ENCODE measurements around the gene GABRR1. TPM values are rescaled to one million over a fixed set of nuclear protein-coding genes. Genes with fewer than 3 reads are reported as not detected.

Gene GABRR1
- total RNA-seq (2014; rRNA removed; shearing (Covaris generic)) (not detected in 2 replicates), polyA plus RNA-seq (2016; fragmentation: Nextera tagmentation; extraction: Ambion mirVana) (not detected in 2 replicates)

GRCh38 chr6:89217299-89217910 is at the start of gene GABRR1:
Gene GABRR1 (minus strand): TSS chr6:89217358. CDS start chr6:89217322, 36 bp downstream.
- DNase-seq = peak; percentile 17
- WGBS, 2 experiments (ENCODE audit: low coverage in 1 of 2, low lambda C conversion rate in 2 of 2, missing lambda C conversion rate in 2 of 2) = 10 to 11% methylated on average over 10 of the region's 10 CpGs

GRCh38 chr6:89264296-89264695 is 47.1 kb upstream of the GABRR1 start:
- no peak for DNase-seq
- Histone ChIP-seq H3K9me2 (ENCODE audit: insufficient read depth) (no peaks in the 10 kb centered on the region), H2AFZ (no peak overlapping the region), H3K27me3 (replicated peaks; ENCODE audit: insufficient read depth) (no peaks in the 10 kb centered on the region; the same call in none of the 2 replicates), H3K4me1 (ENCODE audit: insufficient read depth) (no peaks in the 10 kb centered on the region), H4K20me1 (ENCODE audit: insufficient read depth) (no peaks in the 10 kb centered on the region), H3K27ac (no peak overlapping the region), H3K9ac (no peak overlapping the region), H3K4me3 (no peak overlapping the region), H3K36me3 (ENCODE audit: low read depth) (no peaks in the 10 kb centered on the region), H3K4me2 (ENCODE audit: unreplicated experiment) (no peak overlapping the region), H3F3A (ENCODE audit: insufficient read depth) (no peaks in the 10 kb centered on the region), H3K9me3 (ENCODE audit: low read depth) (no peaks in the 10 kb centered on the region), H3K79me2 (ENCODE audit: insufficient read depth) (no peaks in the 10 kb centered on the region)
- in situ Hi-C loops (cut with MboI) = no loop called here
- no peak for TF ChIP-seq EZH2 (IDR thresholded peaks at IDR 0.05; ENCODE audit: insufficient read depth, poor library complexity, severe bottlenecking)
- no peak for TF ChIP-seq EZH2phosphoT487 (IDR thresholded peaks at IDR 0.05; ENCODE audit: insufficient read depth, low read depth)
- WGBS, 2 experiments (ENCODE audit: low coverage in 1 of 2, low lambda C conversion rate in 2 of 2, missing lambda C conversion rate in 2 of 2) = 82 to 84% methylated on average over 19 to 20 of the region's 20 CpGs

More at GRCh38 chr6:89217299-89217910, at the start of gene GABRR1:
- Histone ChIP-seq H3K36me3 (ENCODE audit: low read depth) (no peaks in the 10 kb centered on the region), H3K4me1 (ENCODE audit: insufficient read depth) (peaks cover 13% of the 10 kb centered on the region; the same call in 1 of the 2 replicates), H3K27me3 (replicated peaks; ENCODE audit: insufficient read depth) (no peaks in the 10 kb centered on the region; the same call in 1 of the 2 replicates), H3K9ac (no peak within 1 kb of the TSS), H3K9me3 (ENCODE audit: low read depth) (no peaks in the 10 kb centered on the region), H3K4me2 (ENCODE audit: unreplicated experiment) (peak within 1 kb of the TSS; percentile 32), H3K4me3 (peak within 1 kb of the TSS; percentile 16; the same call in 1 of the 2 replicates), H3K79me2 (ENCODE audit: insufficient read depth) (no peaks in the 10 kb centered on the region), H2AFZ (peak within 1 kb of the TSS; percentile 33), H4K20me1 (ENCODE audit: insufficient read depth) (no peaks in the 10 kb centered on the region), H3F3A (ENCODE audit: insufficient read depth) (peaks cover 3% of the 10 kb centered on the region; the same call in 1 of the 2 replicates), H3K9me2 (ENCODE audit: insufficient read depth) (no peaks in the 10 kb centered on the region), H3K27ac (no peak within 1 kb of the TSS)
- in situ Hi-C loops (cut with MboI) = no loop called here
- TF ChIP-seq EZH2phosphoT487 (IDR thresholded peaks at IDR 0.05; ENCODE audit: insufficient read depth, low read depth) (no peak), EZH2 (IDR thresholded peaks at IDR 0.05; ENCODE audit: insufficient read depth, poor library complexity, severe bottlenecking) (no peak)

GRCh38 chr6:89260832-89261231 is 43.7 kb upstream of the GABRR1 start:
- TF ChIP-seq EZH2phosphoT487 (IDR thresholded peaks at IDR 0.05; ENCODE audit: insufficient read depth, low read depth) = no peak
- no peak for TF ChIP-seq EZH2 (IDR thresholded peaks at IDR 0.05; ENCODE audit: insufficient read depth, poor library complexity, severe bottlenecking)
- Histone ChIP-seq H3K79me2 (ENCODE audit: insufficient read depth) (no peaks in the 10 kb centered on the region), H3K9me3 (ENCODE audit: low read depth) (no peaks in the 10 kb centered on the region), H3K36me3 (ENCODE audit: low read depth) (no peaks in the 10 kb centered on the region), H4K20me1 (ENCODE audit: insufficient read depth) (no peaks in the 10 kb centered on the region), H3K27ac (no peak overlapping the region), H3K4me2 (ENCODE audit: unreplicated experiment) (no peak overlapping the region), H3K27me3 (replicated peaks; ENCODE audit: insufficient read depth) (no peaks in the 10 kb centered on the region; the same call in 1 of the 2 replicates), H3F3A (ENCODE audit: insufficient read depth) (no peaks in the 10 kb centered on the region), H3K4me1 (ENCODE audit: insufficient read depth) (no peaks in the 10 kb centered on the region), H3K9ac (no peak overlapping the region), H3K9me2 (ENCODE audit: insufficient read depth) (no peaks in the 10 kb centered on the region), H3K4me3 (no peak overlapping the region), H2AFZ (no peak overlapping the region)
- peak; percentile 12 for DNase-seq
- in situ Hi-C loops (cut with MboI) = no loop called here
- 64 to 68% methylated on average over 5 of the region's 5 CpGs for WGBS, 2 experiments (ENCODE audit: low coverage in 1 of 2, low lambda C conversion rate in 2 of 2, missing lambda C conversion rate in 2 of 2)

GRCh38 chr6:89260310-89260709 is 43.2 kb upstream of the GABRR1 start:
- no peak for DNase-seq
- Histone ChIP-seq H3K4me2 (ENCODE audit: unreplicated experiment) (no peak overlapping the region), H3K9ac (no peak overlapping the region), H3K4me3 (no peak overlapping the region), H2AFZ (no peak overlapping the region), H3K9me2 (ENCODE audit: insufficient read depth) (no peaks in the 10 kb centered on the region), H3K36me3 (ENCODE audit: low read depth) (no peaks in the 10 kb centered on the region), H3K27ac (no peak overlapping the region), H3K27me3 (replicated peaks; ENCODE audit: insufficient read depth) (no peaks in the 10 kb centered on the region; the same call in 1 of the 2 replicates), H3K9me3 (ENCODE audit: low read depth) (no peaks in the 10 kb centered on the region), H3F3A (ENCODE audit: insufficient read depth) (no peaks in the 10 kb centered on the region), H4K20me1 (ENCODE audit: insufficient read depth) (no peaks in the 10 kb centered on the region), H3K79me2 (ENCODE audit: insufficient read depth) (no peaks in the 10 kb centered on the region), H3K4me1 (ENCODE audit: insufficient read depth) (no peaks in the 10 kb centered on the region)
- TF ChIP-seq EZH2phosphoT487 (IDR thresholded peaks at IDR 0.05; ENCODE audit: insufficient read depth, low read depth) (no peak), EZH2 (IDR thresholded peaks at IDR 0.05; ENCODE audit: insufficient read depth, poor library complexity, severe bottlenecking) (no peak)
- in situ Hi-C loops (cut with MboI) = no loop called here
- WGBS, 2 experiments (ENCODE audit: low coverage in 1 of 2, low lambda C conversion rate in 2 of 2, missing lambda C conversion rate in 2 of 2) = 69 to 73% methylated on average over 4 of the region's 4 CpGs
